Measurements from ENCODE around the gene RASD2. TPM values are rescaled to one million over a fixed set of nuclear protein-coding genes. Genes with fewer than 3 reads are reported as not detected.
A peak's percentile ranks its signal among the peaks of the same experiment; 100 is the strongest.

The RASD2 gene
- total RNA-seq, 1 donor from 2014 or later, result not detected

- DNase-seq (ENCODE audit: low read depth in 2 of 2), result no peak
Observed at GRCh38 chr22:35582218-35582860, 41.7 kb downstream of the RASD2 start.

DNA sequence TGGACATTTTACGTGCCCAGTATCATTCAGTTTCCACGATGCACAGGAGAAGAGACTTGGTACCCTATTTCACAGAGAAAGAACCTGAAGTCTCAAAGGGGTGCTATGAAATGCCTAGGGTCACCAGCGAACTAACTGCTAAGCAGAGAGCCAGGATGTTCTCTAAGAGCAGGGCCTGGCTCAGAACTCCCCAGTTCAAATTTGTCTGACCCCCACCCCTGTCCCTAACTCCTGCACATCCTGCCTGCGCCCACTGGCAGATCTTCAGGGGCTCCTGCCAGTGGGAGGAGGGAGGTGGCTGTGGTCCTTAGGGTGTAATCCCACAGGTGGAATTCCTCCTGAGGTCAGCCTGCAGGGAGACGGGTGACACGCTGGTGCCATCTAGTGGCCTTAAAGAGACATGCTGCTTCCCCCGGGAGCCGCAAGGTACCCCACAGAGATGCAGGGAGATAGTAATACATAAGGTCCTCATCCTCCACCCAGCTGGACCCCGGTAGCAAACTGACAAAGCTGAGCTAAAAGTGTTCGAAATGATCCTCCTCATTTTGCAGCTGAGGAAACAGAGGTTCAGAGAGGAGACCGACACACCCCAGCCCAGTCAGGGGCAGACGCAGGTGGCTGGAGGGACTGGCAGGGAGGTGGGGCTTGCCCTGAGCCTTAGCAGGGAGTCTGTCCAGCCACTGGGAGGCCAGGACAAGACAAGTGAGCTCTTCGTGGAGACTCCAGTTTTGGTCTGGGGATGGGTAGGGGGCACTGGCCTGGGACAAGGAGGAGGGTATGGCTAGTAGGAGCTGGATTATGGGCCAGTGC, 42.4 kb downstream of the RASD2 start:
- peak; percentile 38 to 75 for DNase-seq (ENCODE audit: low read depth in 2 of 2)

- DNase-seq (ENCODE audit: low read depth in 2 of 2), result no peak
Observed at GRCh38 chr22:35586771-35587170, 46.1 kb downstream of the RASD2 start.

DNA sequence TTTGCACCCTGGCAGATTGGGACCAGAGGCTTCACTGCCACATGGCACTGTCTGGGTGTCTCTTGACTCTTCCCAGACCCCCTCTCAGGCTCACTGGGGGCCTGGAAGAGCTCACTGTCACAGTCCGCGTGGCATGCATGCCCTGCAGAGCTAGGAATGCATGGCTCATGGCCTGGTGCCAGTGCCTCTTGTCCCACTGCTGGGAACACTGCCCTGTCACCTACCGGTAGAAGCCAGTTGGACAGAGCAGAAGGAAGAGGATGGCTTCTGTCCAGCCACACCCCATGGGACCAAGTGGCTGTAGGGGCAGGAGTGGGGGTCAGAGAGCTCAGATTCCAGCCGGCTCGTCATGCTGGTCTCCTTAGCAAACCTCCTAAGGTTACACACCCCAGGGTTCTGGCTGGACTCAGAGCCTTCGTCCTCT, 46.8 kb downstream of the RASD2 start:
- DNase-seq (ENCODE audit: low read depth in 2 of 2), result peak in 1 of 2 donors; percentile 1

- DNase-seq (ENCODE audit: low read depth in 2 of 2), result no peak
Observed at GRCh38 chr22:35587896-35588295, 47.3 kb downstream of the RASD2 start.

GRCh38 chr22:35589071-35589755, 48.6 kb downstream of the RASD2 start:
- DNase-seq (ENCODE audit: low read depth in 2 of 2), result no peak

DNA sequence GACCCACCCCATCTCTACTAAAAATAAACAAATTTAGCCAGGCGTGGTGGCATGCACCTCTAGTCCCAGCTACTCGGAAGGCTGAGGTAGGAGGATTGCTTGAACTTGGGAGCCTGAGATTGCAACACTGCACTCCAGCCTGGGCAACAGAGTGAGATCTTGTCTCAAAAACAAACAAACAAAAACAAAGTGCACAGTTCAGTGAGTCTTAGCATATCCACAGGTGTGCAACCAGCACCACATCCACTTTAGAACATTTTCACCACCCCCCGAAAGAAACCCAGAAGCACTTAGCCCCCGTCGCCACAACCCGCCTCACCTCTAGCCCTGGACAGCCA, 49.1 kb downstream of the RASD2 start:
- no peak for DNase-seq (ENCODE audit: low read depth in 2 of 2)

DNA sequence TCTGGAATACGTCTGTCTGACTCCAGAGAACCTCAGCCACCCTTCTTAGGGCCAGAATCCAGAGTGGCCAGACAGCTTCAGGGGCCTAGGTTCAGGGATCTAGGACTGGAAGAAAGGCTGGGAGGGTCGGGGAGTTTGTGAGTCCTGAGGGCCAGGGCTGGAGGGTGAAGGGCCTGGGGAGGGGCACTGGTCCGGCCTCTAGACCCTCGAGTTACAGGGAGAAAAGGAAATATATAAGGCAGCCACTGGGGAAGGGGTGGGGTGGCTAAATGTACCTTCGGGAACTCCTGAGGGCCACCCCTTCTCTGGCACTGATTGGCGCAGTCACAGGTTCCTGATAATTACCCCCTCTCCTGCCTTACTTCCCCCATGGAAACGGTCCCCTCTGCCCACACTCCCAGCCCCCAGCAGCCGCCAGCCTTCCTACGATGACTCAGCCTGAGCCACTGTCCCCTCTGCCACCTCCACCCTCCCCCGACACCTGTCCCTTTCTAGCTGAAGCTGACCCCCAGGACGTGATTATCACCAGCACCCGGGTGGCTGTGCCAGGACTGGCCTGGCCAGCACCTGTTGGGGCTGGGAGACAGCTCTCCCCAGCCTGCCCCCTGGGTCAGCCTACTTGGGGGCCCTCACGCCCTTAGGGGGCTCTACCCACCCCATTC, 50.1 kb downstream of the RASD2 start:
- no peak for DNase-seq (ENCODE audit: low read depth in 2 of 2)

DNA sequence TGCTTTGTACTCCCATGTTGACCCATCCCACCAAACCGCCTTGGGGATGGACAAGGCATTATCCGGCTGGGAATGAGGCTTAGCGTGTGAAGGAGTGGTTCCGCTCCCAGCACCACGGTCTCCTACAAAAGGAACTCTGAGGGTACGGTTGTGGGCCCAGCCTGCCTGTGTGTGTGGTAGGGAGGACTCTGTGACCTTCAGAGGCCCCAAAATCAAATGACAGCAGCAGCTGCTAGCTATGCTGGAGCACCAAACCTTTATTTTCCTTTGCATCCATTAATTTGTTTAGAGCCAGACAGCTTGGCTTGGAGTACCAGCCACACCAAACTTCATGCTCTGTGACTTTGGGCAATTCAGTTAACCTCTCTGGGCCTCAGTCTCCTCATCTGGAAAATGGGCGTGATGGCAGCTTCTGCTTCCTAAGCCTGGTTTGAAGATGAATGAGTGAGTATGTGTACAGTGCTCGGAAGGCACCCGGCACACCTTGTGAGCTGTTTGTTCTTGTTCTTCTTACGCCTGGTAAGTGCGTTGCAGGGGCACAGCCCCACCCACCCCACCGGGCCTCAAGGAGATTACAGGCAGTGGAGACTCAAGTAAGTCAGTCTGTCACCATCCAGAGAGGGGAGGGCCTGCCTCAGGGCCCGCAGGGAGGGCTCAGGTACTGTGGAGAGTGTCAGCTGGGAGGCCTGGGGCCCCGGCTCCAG, 51.2 kb downstream of the RASD2 start:
- no peak for DNase-seq (ENCODE audit: low read depth in 2 of 2)

- DNase-seq (ENCODE audit: low read depth in 2 of 2), result no peak
Observed at GRCh38 chr22:35592418-35592967, 51.9 kb downstream of the RASD2 start.

DNA sequence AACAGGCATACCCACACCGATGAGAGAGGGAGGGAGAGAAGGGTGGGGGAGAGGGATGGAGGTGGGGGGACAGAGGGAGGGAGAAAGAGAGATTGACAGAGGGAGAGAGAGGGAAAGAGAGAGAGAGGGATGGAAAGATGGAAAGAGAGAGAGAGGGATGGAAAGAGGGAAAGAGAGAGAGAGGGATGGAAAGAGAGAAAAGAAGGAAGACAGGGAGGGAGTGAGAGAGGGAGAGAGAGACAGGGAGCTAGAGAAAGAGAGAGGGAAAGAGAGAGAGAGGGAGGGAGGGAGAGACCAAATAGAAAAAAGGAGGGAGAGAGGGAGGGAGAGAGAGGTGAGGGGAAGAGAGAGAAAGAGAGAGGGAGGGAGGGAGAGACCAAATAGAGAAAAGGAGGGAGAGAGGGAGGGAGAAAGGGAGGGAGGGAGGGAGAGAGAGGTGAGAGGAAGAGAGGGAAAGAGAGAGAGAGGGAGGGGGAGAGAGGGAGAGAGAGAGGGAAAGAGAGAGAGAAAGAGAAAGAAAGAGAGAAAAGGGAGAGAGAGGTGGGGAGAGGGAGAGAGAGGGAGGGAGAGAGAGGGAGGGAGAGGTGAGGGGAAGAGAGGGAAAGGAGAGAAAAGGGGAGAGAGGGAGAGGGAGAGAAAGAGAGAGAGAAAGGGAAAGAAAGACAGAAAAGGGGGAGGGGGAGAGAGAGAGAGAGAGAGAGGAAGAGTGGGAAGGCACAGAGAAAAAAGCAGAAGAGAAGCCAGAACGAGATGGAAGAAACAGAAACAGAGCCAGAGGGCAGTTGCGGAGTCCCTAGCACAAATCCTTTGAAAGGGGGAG, 52.6 kb downstream of the RASD2 start:
- DNase-seq (ENCODE audit: low read depth in 2 of 2), result no peak

DNA sequence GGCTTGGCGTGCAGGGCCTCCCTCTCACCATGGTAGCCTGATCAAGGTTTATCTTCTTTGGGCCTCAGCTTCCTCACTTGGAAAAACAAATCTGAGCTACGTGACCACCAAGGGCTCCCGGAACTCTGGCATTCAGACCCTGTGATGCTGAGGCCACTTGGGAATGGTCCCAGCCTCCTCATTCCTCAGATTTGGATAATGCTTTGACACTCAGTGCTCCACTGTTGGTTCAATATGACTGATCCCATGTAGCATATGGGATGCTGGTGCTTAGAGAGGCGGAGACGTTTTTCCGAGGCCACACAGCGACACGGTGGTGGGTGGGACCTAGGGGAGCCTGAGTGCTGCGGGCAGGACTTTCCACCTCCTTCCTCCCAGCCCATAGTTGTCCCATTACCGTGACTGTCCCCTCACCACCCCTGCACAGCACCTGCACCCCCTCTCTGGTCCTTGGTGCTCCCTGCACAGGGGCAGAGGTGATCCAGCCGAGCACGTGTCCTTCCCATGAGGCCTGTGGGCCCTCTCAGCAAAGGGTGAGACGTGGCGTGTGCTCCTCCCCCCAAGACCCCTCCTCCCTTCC, 53.4 kb downstream of the RASD2 start:
- DNase-seq (ENCODE audit: low read depth in 2 of 2), result no peak

DNA sequence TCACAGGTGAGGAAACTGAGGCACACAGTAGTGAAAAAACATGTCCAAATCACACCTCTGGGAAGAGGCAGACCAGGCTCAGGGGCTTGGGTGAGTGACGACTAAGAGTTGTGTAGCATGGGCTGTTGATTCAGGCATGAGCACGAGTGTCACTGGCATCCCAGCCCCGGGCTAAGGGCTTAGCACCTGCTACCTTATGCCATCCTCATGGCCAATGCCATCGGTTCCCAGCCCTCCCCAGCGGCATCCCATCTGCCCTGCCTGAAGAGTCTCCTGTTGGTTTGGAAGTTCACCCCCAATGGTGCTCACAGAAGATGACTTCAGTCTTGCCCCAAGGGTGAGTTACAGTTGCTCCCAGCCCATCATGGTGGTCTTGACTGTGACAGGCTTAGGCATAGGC, 54.1 kb downstream of the RASD2 start:
- DNase-seq (ENCODE audit: low read depth in 2 of 2), result no peak

DNA sequence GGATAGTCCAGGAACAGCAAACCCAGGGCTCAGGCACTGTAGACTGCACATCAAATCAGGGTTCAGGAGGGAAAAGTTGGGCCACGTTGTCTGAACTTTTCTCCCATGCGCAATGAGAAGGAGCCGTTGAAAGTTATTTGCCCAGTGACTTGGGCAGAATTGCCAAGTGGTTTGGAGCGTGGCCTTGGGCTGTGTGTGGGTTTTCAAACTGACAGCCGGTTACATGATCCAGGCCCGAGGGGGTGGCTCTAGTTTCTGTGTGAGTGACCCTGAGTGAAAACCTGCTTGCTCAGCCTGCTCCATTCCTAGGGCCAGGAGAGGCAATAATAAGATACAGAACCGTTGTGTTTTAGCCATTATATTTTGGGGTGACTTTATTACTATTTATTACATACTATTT, 56.2 kb downstream of the RASD2 start:
- no peak for DNase-seq (ENCODE audit: low read depth in 2 of 2)

DNA sequence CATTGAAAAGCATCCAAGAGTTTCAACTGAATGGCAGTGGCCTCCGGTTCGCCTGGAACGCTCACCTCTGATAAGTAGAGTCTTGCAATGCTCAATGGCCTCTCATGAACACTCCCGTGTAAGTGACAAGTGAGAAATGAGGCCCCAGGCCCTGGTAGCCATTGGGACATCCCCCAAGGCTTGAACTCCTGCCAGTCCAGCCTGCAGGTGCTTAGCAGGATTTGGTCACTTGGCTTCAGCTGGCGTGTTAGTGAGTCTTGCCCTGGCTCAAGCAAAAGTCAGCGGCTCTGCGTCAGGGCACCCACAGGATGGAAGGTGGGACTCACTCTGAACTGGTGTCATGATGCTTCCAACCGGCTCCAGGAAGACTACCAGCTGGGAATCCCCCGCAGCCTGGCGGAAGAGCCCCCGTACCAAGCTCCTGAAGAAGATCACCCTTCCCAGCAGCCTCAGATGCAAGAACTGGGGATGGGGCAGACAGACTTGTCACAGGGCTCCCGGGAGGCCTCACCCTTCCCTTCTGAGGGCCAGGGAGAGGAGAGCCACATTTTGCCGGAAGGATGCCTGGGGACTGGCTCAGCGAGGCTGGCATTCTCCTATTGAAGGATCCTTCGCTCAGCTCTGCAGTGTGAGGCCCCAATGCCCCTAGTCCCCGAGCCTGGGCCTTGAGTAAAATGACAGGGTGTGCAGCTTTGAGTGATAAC, 57.2 kb downstream of the RASD2 start:
- no peak for DNase-seq (ENCODE audit: low read depth in 2 of 2)

DNA sequence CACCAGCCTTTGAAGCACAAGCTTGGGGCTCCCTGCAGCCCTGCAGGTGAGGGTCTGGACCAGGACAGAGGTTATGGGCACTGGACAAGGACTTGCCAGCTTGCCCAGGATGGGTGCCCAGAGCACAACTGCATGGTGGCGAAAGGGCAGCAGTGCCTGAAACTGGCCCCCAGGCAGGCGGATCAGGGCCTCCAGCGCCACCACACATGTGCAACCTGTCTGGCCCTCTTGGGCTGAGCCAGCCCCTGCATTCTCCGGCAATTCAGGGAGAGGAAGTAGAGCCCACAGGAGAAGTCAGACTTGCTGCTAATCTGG, 57.7 kb downstream of the RASD2 start:
- no peak for DNase-seq (ENCODE audit: low read depth in 2 of 2)

GRCh38 chr22:35599364-35599763, 58.7 kb downstream of the RASD2 start:
- no peak for DNase-seq (ENCODE audit: low read depth in 2 of 2)

- no peak for DNase-seq (ENCODE audit: low read depth in 2 of 2)
Observed at GRCh38 chr22:35600476-35600875, 59.8 kb downstream of the RASD2 start.

DNA sequence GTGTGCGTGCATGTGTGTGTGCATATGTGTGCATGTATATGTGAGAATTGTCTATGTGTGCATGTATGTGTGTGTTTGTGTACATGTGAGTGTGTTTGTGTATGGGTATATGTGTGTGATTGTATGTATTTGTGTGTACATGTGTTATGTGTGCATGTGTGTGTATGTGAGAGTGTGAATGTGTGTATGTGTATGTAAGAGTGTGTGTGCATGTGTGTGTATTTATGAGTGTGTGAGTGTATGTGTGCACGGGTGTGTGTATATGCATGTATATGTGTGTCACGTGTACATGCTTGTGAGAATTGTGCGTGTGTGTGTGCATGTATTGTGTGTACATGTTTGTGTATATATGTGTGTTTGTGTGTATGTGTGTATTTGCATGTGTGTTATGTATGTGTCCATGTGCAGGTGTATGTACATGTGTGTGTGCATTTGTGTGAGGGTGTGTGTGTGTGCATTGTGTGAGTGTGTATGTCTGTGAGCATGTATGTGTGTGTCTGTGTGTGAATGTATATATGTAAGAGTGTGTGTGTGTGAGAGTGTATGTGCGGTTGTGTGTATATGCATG, 60.5 kb downstream of the RASD2 start:
- no peak for DNase-seq (ENCODE audit: low read depth in 2 of 2)
